A549 (cell line): Measurements from ENCODE around the gene OR9G1. TPM values are rescaled to one million over a fixed set of nuclear protein-coding genes. Genes with fewer than 3 reads are reported as not detected.

Experiments used
- ATAC-seq, 2 experiments: fragments of 200-7000 bp in 1 of 2; fragments of >200 bp in 1 of 2; cut with Nextera tagmentation in 1 of 2; cut with Tn5 transposase in 1 of 2; 3 replicates each; pipeline versions ENCODE4 v1.8.0 to v1.9.1; 2018 to 2020; ENCODE audit warnings: mild to moderate bottlenecking in 1 of 2, moderate library complexity in 1 of 2
- CTCF ChIA-PET: fragments of 300-600 bp; sonication (Branson Sonifier 250); formaldehyde crosslinking; extraction: SDS; loops from one replicate; lab custom pipeline; 2021; ENCODE audit warnings: antibody characterized with exemption, inconsistent platforms; lab: Yijun Ruan, JAX
- POLR2A ChIA-PET: fragments of 350-600 bp; formaldehyde crosslinking; extraction: SDS; loops from one replicate; lab custom pipeline; 2021; ENCODE audit warnings: antibody characterized with exemption, inconsistent platforms; lab: Yijun Ruan, JAX
- DNase-seq, 2 experiments: peaks; one replicate each; pipeline versions ENCODE4 v3.0.0 to v3.0.0-alpha.2; 2011 to 2016; ENCODE audit warnings: low read depth in 1 of 2, low spot score in 1 of 2
- FAIRE-seq: peaks from 2 replicates; lab custom pipeline; 2011; peaks lifted over from hg19 to GRCh38; lab: Jason Lieb, UNC
- H3K27ac ChIP-seq, 2 experiments: fragments of >200 bp; sonication (Bioruptor Twin); formaldehyde crosslinking; 3 replicates each; pipeline ENCODE4 v1.5.1; 2016 to 2017
- H3K4me1 ChIP-seq: fragments of >200 bp; sonication (Bioruptor Twin); formaldehyde crosslinking; 3 replicates; pipeline ENCODE4 v1.6.1; 2016
- H3K4me2 ChIP-seq: fragments of >200 bp; sonication (Bioruptor Twin); formaldehyde crosslinking; 3 replicates; pipeline ENCODE4 v1.6.1; 2016
- H3K4me3 ChIP-seq: fragments of >200 bp; sonication (Bioruptor Twin); formaldehyde crosslinking; 3 replicates; pipeline ENCODE4 v1.5.1; 2016
- H3K9me3 ChIP-seq: fragments of >200 bp; sonication (Bioruptor Twin); formaldehyde crosslinking; 3 replicates; pipeline ENCODE4 v1.6.1; 2016
- CBX2 ChIP-seq: fragments of 200-600 bp; sonication (generic); IDR thresholded peaks from 2 replicates; pipeline ENCODE4 v1.6.1; 2016; ENCODE audit warnings: low read depth, mild to moderate bottlenecking, borderline replicate concordance
- CBX8 ChIP-seq: fragments of 200-600 bp; sonication (generic); IDR thresholded peaks from 2 replicates; pipeline ENCODE4 v1.6.1; 2016
- CHD4 ChIP-seq: fragments of 200-600 bp; sonication (generic); IDR thresholded peaks from 2 replicates; pipeline ENCODE4 v1.6.1; 2016; ENCODE audit warnings: antibody characterized with exemption, mild to moderate bottlenecking, borderline replicate concordance
- EHF ChIP-seq: fragments of 250-450 bp; sonication (Bioruptor Pico); IDR thresholded peaks from 2 replicates; pipeline ENCODE4 v1.5.0; 2020; ENCODE audit warnings: mild to moderate bottlenecking
- EHMT2 ChIP-seq: fragments of 200-600 bp; sonication (generic); IDR thresholded peaks from 2 replicates; pipeline ENCODE4 v1.6.1; 2016; ENCODE audit warnings: antibody characterized with exemption, low read depth, mild to moderate bottlenecking, moderate library complexity
- ESRRA ChIP-seq: fragments of 150-350 bp; IDR thresholded peaks from 2 replicates; pipeline ENCODE4 v1.6.1; 2014; ENCODE audit warnings: mild to moderate bottlenecking, low read length, borderline replicate concordance
- HDAC2 ChIP-seq: fragments of 200-600 bp; sonication (generic); IDR thresholded peaks from 2 replicates; pipeline ENCODE4 v1.6.1; 2016
- HOXB13 ChIP-seq: fragments of 250-450 bp; sonication (Bioruptor Pico); IDR thresholded peaks from 2 replicates; pipeline ENCODE4 v1.5.0; 2020; ENCODE audit warnings: low read depth, mild to moderate bottlenecking, moderate library complexity
- HOXB5 ChIP-seq: fragments of 250-450 bp; sonication (Bioruptor Pico); IDR thresholded peaks from 2 replicates; pipeline ENCODE4 v1.5.0; 2020; ENCODE audit warnings: mild to moderate bottlenecking, moderate library complexity
- KDM5A ChIP-seq: fragments of 200-600 bp; sonication (generic); IDR thresholded peaks from 2 replicates; pipeline ENCODE4 v1.6.1; 2016; ENCODE audit warnings: antibody characterized with exemption, mild to moderate bottlenecking
- MAZ ChIP-seq: fragments of 150-350 bp; IDR thresholded peaks from 2 replicates; pipeline ENCODE4 v1.6.1; 2014; ENCODE audit warnings: antibody characterized with exemption, low read depth, low read length, borderline replicate concordance
- MYC ChIP-seq: IDR thresholded peaks from 2 replicates; pipeline ENCODE4 v1.6.1; 2012; ENCODE audit warnings: mild to moderate bottlenecking, inconsistent platforms, low read length, improper control_type of control experiment, borderline replicate concordance
- NPAS2 ChIP-seq: fragments of 250-450 bp; sonication (Bioruptor Pico); IDR thresholded peaks from 2 replicates; pipeline ENCODE4 v1.8.0; 2022; ENCODE audit warnings: mild to moderate bottlenecking, moderate library complexity, borderline replicate concordance
- NR3C1 ChIP-seq: fragments of >200 bp; sonication (Bioruptor Twin); formaldehyde crosslinking; IDR thresholded peaks from 3 replicates; pipeline ENCODE4 v1.6.1; 2017
- POLR2AphosphoS2 ChIP-seq: conservative IDR thresholded peaks from 2 replicates; pipeline ENCODE4 v1.6.1; 2012; ENCODE audit warnings: low read length, improper control_type of control experiment, inconsistent platforms
- RARB ChIP-seq: fragments of 250-450 bp; sonication (Bioruptor Pico); IDR thresholded peaks from 2 replicates; pipeline ENCODE4 v1.8.0; 2021; ENCODE audit warnings: mild to moderate bottlenecking, moderate library complexity
- SMC3 ChIP-seq: fragments of >200 bp; sonication (Bioruptor Twin); formaldehyde crosslinking; IDR thresholded peaks from 3 replicates; pipeline ENCODE4 v1.6.1; 2018; ENCODE audit warnings: inconsistent platforms
- SREBF2 ChIP-seq: fragments of 450-650 bp; IDR thresholded peaks from 2 replicates; pipeline ENCODE4 v1.6.1; 2014; ENCODE audit warnings: mild to moderate bottlenecking, moderate library complexity
- ZC3H11A ChIP-seq: fragments of 450-650 bp; IDR thresholded peaks from 2 replicates; pipeline ENCODE4 v1.6.1; 2014; ENCODE audit warnings: antibody characterized with exemption, mild to moderate bottlenecking
- ZNF302 ChIP-seq: fragments of 250-450 bp; sonication (Bioruptor Pico); IDR thresholded peaks from 2 replicates; pipeline ENCODE4 v1.9.0; 2021; ENCODE audit warnings: inconsistent platforms, mild to moderate bottlenecking, moderate library complexity
- ZSCAN20 ChIP-seq: fragments of 250-450 bp; sonication (Bioruptor Pico); IDR thresholded peaks from 2 replicates; pipeline ENCODE4 v1.8.0; 2022; ENCODE audit warnings: mild to moderate bottlenecking, moderate library complexity
- WGBS: methylation state at CpG from one replicate; pipeline ENCODE4 v1.1.6; 2017; ENCODE audit errors: missing lambda C conversion rate; 5-methylcytosine and 5-hydroxymethylcytosine counted together
- polyA plus RNA-seq, 4 experiments: library from polyadenylated mRNA; depleted of rRNA in 3 of 4; stranded (reverse); fragments of >200 nt; fragmentation: RNase III in 1 of 4; extraction: RNeasy Plus Mini Kit Qiagen cat#74134 plus additional on column Dnase treatment in 1 of 4; gene quantifications; 2 replicates in 3 of 4; 3 replicates in 1 of 4; pipeline ENCODE4 v1.2.3, GENCODE V29; 2011 to 2017
- TF ChIP-seq, protein P1 (sequence below): fragments of >200 bp; sonication (Bioruptor Twin); formaldehyde crosslinking; IDR thresholded peaks from 2 replicates; pipeline ENCODE4 v1.6.1; 2016
- TF ChIP-seq, protein P2 (sequence below): IDR thresholded peaks from 2 replicates; pipeline ENCODE4 v1.6.1; 2012
- TF ChIP-seq, protein P3 (sequence below): IDR thresholded peaks from 2 replicates; pipeline ENCODE4 v1.6.1; 2012
- TF ChIP-seq, protein P4 (sequence below): fragments of 250-450 bp; sonication (Bioruptor Pico); IDR thresholded peaks from 2 replicates; pipeline ENCODE4 v1.5.0; 2020; ENCODE audit warnings: low read depth, mild to moderate bottlenecking, moderate library complexity
- TF ChIP-seq, protein P5 (sequence below): fragments of 200-600 bp; sonication (generic); IDR thresholded peaks from 2 replicates; pipeline ENCODE4 v1.6.1; 2016; ENCODE audit warnings: antibody characterized with exemption, mild to moderate bottlenecking, moderate library complexity
- TF ChIP-seq, protein P6 (sequence below): fragments of 250-450 bp; sonication (Bioruptor Pico); IDR thresholded peaks from 2 replicates; pipeline ENCODE4 v1.5.0; 2021; ENCODE audit warnings: mild to moderate bottlenecking, moderate library complexity, borderline replicate concordance

Gene OR9G1
- polyA plus RNA-seq, 2 of the 4 experiments (the other 2 are of a cell fraction): not detected

DNA sequence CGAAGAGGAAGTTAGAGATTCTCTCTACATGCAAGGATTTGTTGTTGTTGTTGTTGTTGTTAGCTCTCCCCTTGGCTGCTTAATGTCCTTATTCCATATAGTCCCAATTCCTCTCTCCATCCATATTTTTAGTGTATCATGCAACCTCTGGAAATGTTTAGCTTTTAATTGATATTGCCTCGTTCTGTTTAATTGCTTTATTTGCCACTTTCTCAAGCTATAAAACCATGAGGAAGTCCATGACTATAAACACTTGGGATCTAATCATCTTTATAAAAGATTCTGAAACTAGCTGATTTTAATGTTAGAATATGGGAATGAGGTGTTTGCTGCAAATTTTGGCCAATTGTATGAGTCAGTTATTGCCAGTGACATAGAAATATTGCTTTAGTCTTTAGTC, 5.5 kb upstream of the OR9G1 start:
- Histone ChIP-seq H3K4me1 (no peaks in the 10 kb centered on the region), H3K4me3 (no peak overlapping the region), H3K4me2 (no peak overlapping the region), H3K27ac (no peak overlapping the region), H3K9me3 (no peaks in the 10 kb centered on the region)
- ChIA-PET CTCF (no interaction called here), POLR2A (no interaction called here)
- ATAC-seq (no peak), FAIRE-seq (no peak), DNase-seq (no peak)
- TF ChIP-seq SMC3 (no peak), ZSCAN20 (no peak), NPAS2 (no peak), MYC (no peak), CHD4 (no peak), MAZ (no peak), KDM5A (no peak), ZNF302 (no peak), CBX8 (no peak), ESRRA (no peak), SREBF2 (no peak), HOXB13 (CRISPR knock-in tag) (no peak)
- TF ChIP-seq, protein P1, sequence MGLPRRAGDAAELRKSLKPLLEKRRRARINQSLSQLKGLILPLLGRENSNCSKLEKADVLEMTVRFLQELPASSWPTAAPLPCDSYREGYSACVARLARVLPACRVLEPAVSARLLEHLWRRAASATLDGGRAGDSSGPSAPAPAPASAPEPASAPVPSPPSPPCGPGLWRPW: no peak
- TF ChIP-seq, protein P2, sequence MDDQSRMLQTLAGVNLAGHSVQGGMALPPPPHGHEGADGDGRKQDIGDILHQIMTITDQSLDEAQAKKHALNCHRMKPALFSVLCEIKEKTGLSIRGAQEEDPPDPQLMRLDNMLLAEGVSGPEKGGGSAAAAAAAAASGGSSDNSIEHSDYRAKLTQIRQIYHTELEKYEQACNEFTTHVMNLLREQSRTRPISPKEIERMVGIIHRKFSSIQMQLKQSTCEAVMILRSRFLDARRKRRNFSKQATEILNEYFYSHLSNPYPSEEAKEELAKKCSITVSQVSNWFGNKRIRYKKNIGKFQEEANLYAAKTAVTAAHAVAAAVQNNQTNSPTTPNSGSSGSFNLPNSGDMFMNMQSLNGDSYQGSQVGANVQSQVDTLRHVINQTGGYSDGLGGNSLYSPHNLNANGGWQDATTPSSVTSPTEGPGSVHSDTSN: no peak
- TF ChIP-seq, protein P3, sequence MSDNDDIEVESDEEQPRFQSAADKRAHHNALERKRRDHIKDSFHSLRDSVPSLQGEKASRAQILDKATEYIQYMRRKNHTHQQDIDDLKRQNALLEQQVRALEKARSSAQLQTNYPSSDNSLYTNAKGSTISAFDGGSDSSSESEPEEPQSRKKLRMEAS: no peak
- WGBS: 17% methylated on average over 2 of the region's 2 CpGs

DNA sequence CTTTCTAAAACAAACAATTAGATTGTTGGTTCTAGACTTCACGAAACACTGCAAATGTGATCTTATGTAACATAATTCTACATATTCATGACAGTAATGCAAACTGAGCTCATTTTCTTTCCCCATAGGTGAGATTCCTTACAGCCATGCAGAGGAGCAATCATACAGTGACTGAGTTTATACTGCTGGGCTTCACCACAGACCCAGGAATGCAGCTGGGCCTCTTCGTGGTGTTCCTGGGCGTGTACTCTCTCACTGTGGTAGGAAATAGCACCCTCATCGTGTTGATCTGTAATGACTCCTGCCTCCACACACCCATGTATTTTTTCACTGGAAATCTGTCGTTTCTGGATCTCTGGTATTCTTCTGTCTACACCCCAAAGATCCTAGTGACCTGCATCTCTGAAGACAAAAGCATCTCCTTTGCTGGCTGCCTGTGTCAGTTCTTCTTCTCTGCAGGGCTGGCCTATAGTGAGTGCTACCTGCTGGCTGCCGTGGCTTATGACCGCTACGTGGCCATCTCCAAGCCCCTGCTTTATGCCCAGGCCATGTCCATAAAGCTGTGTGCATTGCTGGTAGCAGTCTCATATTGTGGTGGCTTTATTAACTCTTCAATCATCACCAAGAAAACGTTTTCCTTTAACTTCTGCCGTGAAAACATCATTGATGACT, 1.5 kb downstream of the OR9G1 start:
- TF ChIP-seq, protein P4, sequence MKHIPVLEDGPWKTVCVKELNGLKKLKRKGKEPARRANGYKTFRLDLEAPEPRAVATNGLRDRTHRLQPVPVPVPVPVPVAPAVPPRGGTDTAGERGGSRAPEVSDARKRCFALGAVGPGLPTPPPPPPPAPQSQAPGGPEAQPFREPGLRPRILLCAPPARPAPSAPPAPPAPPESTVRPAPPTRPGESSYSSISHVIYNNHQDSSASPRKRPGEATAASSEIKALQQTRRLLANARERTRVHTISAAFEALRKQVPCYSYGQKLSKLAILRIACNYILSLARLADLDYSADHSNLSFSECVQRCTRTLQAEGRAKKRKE (CRISPR knock-in tag): no peak
- TF ChIP-seq, protein P3: no peak
- TF ChIP-seq ZNF302 (no peak), CBX2 (no peak), EHF (CRISPR knock-in tag) (no peak), CHD4 (no peak), HDAC2 (no peak), ZC3H11A (no peak), HOXB5 (no peak), SMC3 (no peak), EHMT2 (no peak), NPAS2 (no peak), RARB (CRISPR knock-in tag) (no peak), POLR2AphosphoS2 (no peak), NR3C1 (no peak), MAZ (no peak)
- TF ChIP-seq, protein P1: no peak
- TF ChIP-seq, protein P5, sequence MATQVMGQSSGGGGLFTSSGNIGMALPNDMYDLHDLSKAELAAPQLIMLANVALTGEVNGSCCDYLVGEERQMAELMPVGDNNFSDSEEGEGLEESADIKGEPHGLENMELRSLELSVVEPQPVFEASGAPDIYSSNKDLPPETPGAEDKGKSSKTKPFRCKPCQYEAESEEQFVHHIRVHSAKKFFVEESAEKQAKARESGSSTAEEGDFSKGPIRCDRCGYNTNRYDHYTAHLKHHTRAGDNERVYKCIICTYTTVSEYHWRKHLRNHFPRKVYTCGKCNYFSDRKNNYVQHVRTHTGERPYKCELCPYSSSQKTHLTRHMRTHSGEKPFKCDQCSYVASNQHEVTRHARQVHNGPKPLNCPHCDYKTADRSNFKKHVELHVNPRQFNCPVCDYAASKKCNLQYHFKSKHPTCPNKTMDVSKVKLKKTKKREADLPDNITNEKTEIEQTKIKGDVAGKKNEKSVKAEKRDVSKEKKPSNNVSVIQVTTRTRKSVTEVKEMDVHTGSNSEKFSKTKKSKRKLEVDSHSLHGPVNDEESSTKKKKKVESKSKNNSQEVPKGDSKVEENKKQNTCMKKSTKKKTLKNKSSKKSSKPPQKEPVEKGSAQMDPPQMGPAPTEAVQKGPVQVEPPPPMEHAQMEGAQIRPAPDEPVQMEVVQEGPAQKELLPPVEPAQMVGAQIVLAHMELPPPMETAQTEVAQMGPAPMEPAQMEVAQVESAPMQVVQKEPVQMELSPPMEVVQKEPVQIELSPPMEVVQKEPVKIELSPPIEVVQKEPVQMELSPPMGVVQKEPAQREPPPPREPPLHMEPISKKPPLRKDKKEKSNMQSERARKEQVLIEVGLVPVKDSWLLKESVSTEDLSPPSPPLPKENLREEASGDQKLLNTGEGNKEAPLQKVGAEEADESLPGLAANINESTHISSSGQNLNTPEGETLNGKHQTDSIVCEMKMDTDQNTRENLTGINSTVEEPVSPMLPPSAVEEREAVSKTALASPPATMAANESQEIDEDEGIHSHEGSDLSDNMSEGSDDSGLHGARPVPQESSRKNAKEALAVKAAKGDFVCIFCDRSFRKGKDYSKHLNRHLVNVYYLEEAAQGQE: no peak
- TF ChIP-seq, protein P6, sequence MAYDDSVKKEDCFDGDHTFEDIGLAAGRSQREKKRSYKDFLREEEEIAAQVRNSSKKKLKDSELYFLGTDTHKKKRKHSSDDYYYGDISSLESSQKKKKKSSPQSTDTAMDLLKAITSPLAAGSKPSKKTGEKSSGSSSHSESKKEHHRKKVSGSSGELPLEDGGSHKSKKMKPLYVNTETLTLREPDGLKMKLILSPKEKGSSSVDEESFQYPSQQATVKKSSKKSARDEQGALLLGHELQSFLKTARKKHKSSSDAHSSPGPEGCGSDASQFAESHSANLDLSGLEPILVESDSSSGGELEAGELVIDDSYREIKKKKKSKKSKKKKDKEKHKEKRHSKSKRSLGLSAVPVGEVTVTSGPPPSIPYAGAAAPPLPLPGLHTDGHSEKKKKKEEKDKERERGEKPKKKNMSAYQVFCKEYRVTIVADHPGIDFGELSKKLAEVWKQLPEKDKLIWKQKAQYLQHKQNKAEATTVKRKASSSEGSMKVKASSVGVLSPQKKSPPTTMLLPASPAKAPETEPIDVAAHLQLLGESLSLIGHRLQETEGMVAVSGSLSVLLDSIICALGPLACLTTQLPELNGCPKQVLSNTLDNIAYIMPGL (CRISPR knock-in tag): no peak
- no peak overlapping the region for H3K4me2 ChIP-seq
- CTCF ChIA-PET: interaction anchor here (0.8 kb wide), 1 partner anchor 32 kb away, joined by 3 read pairs; no protein-coding TSS in a partner anchor
- FAIRE-seq (peak; percentile 28), DNase-seq (no peak), ATAC-seq (peak in 1 of 2 experiments; percentile 50; a peak in 4 of 6 replicates)
- H3K9me3 ChIP-seq: no peaks in the 10 kb centered on the region
- H3K27ac ChIP-seq: no peak overlapping the region
- POLR2A ChIA-PET: no interaction called here
- no peak overlapping the region for H3K4me3 ChIP-seq
- no peaks in the 10 kb centered on the region for H3K4me1 ChIP-seq
- WGBS: 18% methylated on average over 10 of the region's 10 CpGs
